HepG2 (cell line): ENCODE results near the gene INPP4B. TPM values are rescaled to one million over a fixed set of nuclear protein-coding genes. Genes with fewer than 3 reads are reported as not detected.

Experiments used
- ATAC-seq: fragments of 200-7000 bp; cut with Tn5 transposase; 3 replicates; pipeline ENCODE4 v1.9.1; 2020; ENCODE audit warnings: mild to moderate bottlenecking, moderate library complexity
- BruUV-seq: library from RNA; stranded (reverse); fragments of 400-500 nt; replicated peaks from 2 replicates; lab custom pipeline; 2021; lab: Mats Ljungman, UMichigan
- CTCF ChIA-PET: fragments of 300-600 bp; formaldehyde crosslinking; extraction: SDS; loops from one replicate; lab custom pipeline; 2021; ENCODE audit warnings: low total read pairs, inconsistent platforms, low intra/inter-chr PET ratio; lab: Yijun Ruan, JAX
- POLR2A ChIA-PET: fragments of 350-600 bp; sonication (Branson Sonifier 250); formaldehyde crosslinking; loops from one replicate; lab custom pipeline; 2020; ENCODE audit warnings: antibody characterized with exemption, inconsistent platforms; lab: Yijun Ruan, JAX
- DNase-seq: peaks from one replicate; pipeline ENCODE4 v3.0.0-alpha.2; 2015; ENCODE audit warnings: low spot score
- FAIRE-seq: peaks from 3 replicates; lab custom pipeline; 2011; peaks lifted over from hg19 to GRCh38; lab: Jason Lieb, UNC
- H2AFZ ChIP-seq: one replicate; pipeline ENCODE4 v1.6.1; 2011; ENCODE audit warnings: low read length, inconsistent platforms
- H3K27ac ChIP-seq: fragments of 300-600 bp; 3 replicates; pipeline ENCODE4 v1.8.0; 2011; ENCODE audit warnings: mixed run types, mild to moderate bottlenecking, mixed read lengths, low read length, inconsistent platforms; ENCODE audit not compliant: insufficient read depth; ENCODE audit errors: extremely low read length
- H3K27me3 ChIP-seq, 2 experiments: fragments of 200-600 bp in 1 of 2; 2 replicates in 1 of 2; 3 replicates in 1 of 2; pipeline versions ENCODE4 v1.6.0 to v1.8.0; 2011; ENCODE audit warnings: low read length in 2 of 2, mild to moderate bottlenecking in 2 of 2, moderate library complexity in 2 of 2, inconsistent platforms in 1 of 2; ENCODE audit not compliant: insufficient read depth in 2 of 2, control insufficient read depth in 1 of 2
- H3K36me3 ChIP-seq, 2 experiments: fragments of 200-600 bp in 1 of 2; replicated peaks in 1 of 2; 2 replicates in 1 of 2; 3 replicates in 1 of 2; pipeline versions ENCODE4 v1.5.1 to v1.8.0; 2011; ENCODE audit warnings: low read length in 2 of 2, inconsistent platforms in 1 of 2; ENCODE audit not compliant: insufficient read depth in 2 of 2, control insufficient read depth in 1 of 2
- H3K4me1 ChIP-seq: 2 replicates; pipeline ENCODE4 v1.5.1; 2012; ENCODE audit warnings: low read length, inconsistent platforms; ENCODE audit not compliant: insufficient read depth
- H3K4me2 ChIP-seq: 2 replicates; pipeline ENCODE4 v1.6.0; 2011; ENCODE audit warnings: low read depth, low read length, inconsistent platforms
- H3K4me3 ChIP-seq, 3 experiments: fragments of 200-600 bp in 1 of 3; sonication (generic), shearing (Covaris generic) in 1 of 3; replicated peaks in 1 of 3; 2 replicates each; pipeline ENCODE4 v1.5.1; 2011 to 2016; ENCODE audit warnings: low read length in 3 of 3, inconsistent platforms in 2 of 3, low read depth in 2 of 3, mild to moderate bottlenecking in 2 of 3, control low read depth in 1 of 3, mixed read lengths in 1 of 3; ENCODE audit not compliant: insufficient read depth in 1 of 3
- H3K79me2 ChIP-seq: one replicate; pipeline ENCODE4 v1.6.1; 2011; ENCODE audit warnings: low read length, inconsistent platforms; ENCODE audit not compliant: insufficient read depth
- H3K9ac ChIP-seq: 2 replicates; pipeline ENCODE4 v1.6.0; 2011; ENCODE audit warnings: mild to moderate bottlenecking, low read depth, low read length, inconsistent platforms; ENCODE audit not compliant: insufficient read depth
- H3K9me3 ChIP-seq: 2 replicates; pipeline ENCODE4 v1.5.1; 2012; ENCODE audit warnings: mild to moderate bottlenecking, low read length
- H4K20me1 ChIP-seq: 2 replicates; pipeline ENCODE4 v1.6.0; 2011; ENCODE audit warnings: inconsistent platforms, mild to moderate bottlenecking, low read length, moderate library complexity; ENCODE audit not compliant: insufficient read depth
- ATF5 ChIP-seq: sonication (generic); formaldehyde crosslinking; IDR thresholded peaks from 2 replicates; pipeline ENCODE4 v1.4.0; 2020; ENCODE audit warnings: mild to moderate bottlenecking, low read depth, missing genetic modification reagents
- ATRX ChIP-seq: sonication (generic); formaldehyde crosslinking; IDR thresholded peaks from 2 replicates; pipeline ENCODE4 v1.4.0; 2020; ENCODE audit warnings: missing genetic modification reagents, borderline replicate concordance
- CAMTA2 ChIP-seq: sonication (generic); formaldehyde crosslinking; IDR thresholded peaks from 2 replicates; pipeline ENCODE4 v1.4.0; 2020; ENCODE audit warnings: mild to moderate bottlenecking, missing genetic modification reagents, borderline replicate concordance
- CBX1 ChIP-seq: IDR thresholded peaks from one replicate; pipeline ENCODE4 v1.6.1; 2016; ENCODE audit warnings: antibody characterized with exemption, low read depth
- ERF ChIP-seq: IDR thresholded peaks from 2 replicates; pipeline ENCODE4 v1.6.1; 2018; ENCODE audit warnings: missing biosample characterization, missing genetic modification reagents
- MTF2 ChIP-seq: sonication (generic); formaldehyde crosslinking; IDR thresholded peaks from 2 replicates; pipeline ENCODE4 v1.5.0; 2020; ENCODE audit warnings: missing genetic modification reagents, borderline replicate concordance
- RELA ChIP-seq: sonication (generic); formaldehyde crosslinking; IDR thresholded peaks from 2 replicates; pipeline ENCODE4 v1.4.0; 2020; ENCODE audit warnings: missing genetic modification reagents
- SETDB1 ChIP-seq: sonication (generic); formaldehyde crosslinking; IDR thresholded peaks from 2 replicates; pipeline ENCODE4 v1.5.1; 2020; ENCODE audit warnings: missing genetic modification reagents, mild to moderate bottlenecking, borderline replicate concordance
- ZBTB20 ChIP-seq: sonication (generic); formaldehyde crosslinking; IDR thresholded peaks from 2 replicates; pipeline ENCODE4 v1.8.1; 2023; ENCODE audit warnings: missing genetic modification reagents, low read depth, mild to moderate bottlenecking, borderline replicate concordance
- ZNF646 ChIP-seq: sonication (generic); formaldehyde crosslinking; IDR thresholded peaks from 2 replicates; pipeline ENCODE4 v1.9.0; 2021; ENCODE audit warnings: mild to moderate bottlenecking, missing genetic modification reagents
- ZNF75D ChIP-seq: sonication (generic); formaldehyde crosslinking; IDR thresholded peaks from 2 replicates; pipeline ENCODE4 v1.8.1; 2023; ENCODE audit warnings: missing genetic modification reagents, mild to moderate bottlenecking, borderline replicate concordance
- ZSCAN20 ChIP-seq: sonication (generic); formaldehyde crosslinking; IDR thresholded peaks from 2 replicates; pipeline ENCODE4 v1.4.0; 2020; ENCODE audit warnings: missing genetic modification reagents, mild to moderate bottlenecking, borderline replicate concordance
- in situ Hi-C: cut with HindIII; loops from 2 replicates; pipeline ENCODE4 v1.10.0; 2017; ENCODE audit warnings: low pct_unique_long_range_greater_than_20kb; ENCODE audit not compliant: extremely low pct_ligation_motif_present
- intact Hi-C: fragments of 100-400 bp; cut with micrococcal nuclease; formaldehyde crosslinking; loops from one replicate; pipeline ENCODE4 v1.10.0; 2022; ENCODE audit not compliant: unreplicated experiment
- polyA plus RNA-seq, 8 experiments: library from polyadenylated mRNA; depleted of rRNA in 3 of 8; stranded (reverse) in 7 of 8; unstranded in 1 of 8; fragments of >200 nt; fragmentation: Illumina TruSeq in 4 of 8; extraction: Trizol in 4 of 8; gene quantifications; 2 replicates each; pipeline versions ENCODE4 v1.2.1 to v1.2.3, GENCODE V29; 2011 to 2016; ENCODE audit warnings: low read depth in 4 of 8, missing spikeins in 1 of 8, mixed read lengths in 1 of 8; ENCODE audit not compliant: insufficient read depth in 1 of 8
- total RNA-seq, 5 experiments: library from RNA; depleted of rRNA; stranded (reverse); fragments of >200 nt; fragmentation: Illumina TruSeq; extraction: Trizol; gene quantifications; 2 replicates each; pipeline ENCODE4 v1.2.3, GENCODE V29; 2016; ENCODE audit warnings: low read depth in 1 of 5
- TF ChIP-seq, protein P1 (sequence below): sonication (generic); formaldehyde crosslinking; IDR thresholded peaks from 2 replicates; pipeline ENCODE4 v1.8.0; 2023; ENCODE audit warnings: mild to moderate bottlenecking, missing genetic modification reagents
- TF ChIP-seq, protein P2 (sequence below): sonication (generic); IDR thresholded peaks from 2 replicates; pipeline ENCODE4 v1.6.1; 2016; ENCODE audit warnings: low read depth, borderline replicate concordance

INPP4B gene
- total and polyA plus RNA-seq, 2 of the 13 experiments (the other 11 are each of a cell fraction or from before 2014, with no cell fraction given): not detected

- no peak overlapping the region for H3K27ac ChIP-seq
- H2AFZ ChIP-seq: no peak overlapping the region
- no TSS peak for BruUV-seq
- DNase-seq (no peak), ATAC-seq (no peak), FAIRE-seq (no peak)
- H3K9me3 ChIP-seq: no peaks in the 10 kb centered on the region
- CTCF ChIA-PET: no interaction called here
- H3K4me3 ChIP-seq: no peak overlapping the region
- H4K20me1 ChIP-seq: no peaks in the 10 kb centered on the region
- H3K9ac ChIP-seq: no peak overlapping the region
- no peaks in the 10 kb centered on the region for H3K27me3 ChIP-seq
- no peak overlapping the region for H3K4me2 ChIP-seq
- H3K4me1 ChIP-seq: no peaks in the 10 kb centered on the region
- intact Hi-C loops (no loop called here), in situ Hi-C loops (no loop called here)
- POLR2A ChIA-PET: no interaction called here
- no peaks in the 10 kb centered on the region for H3K36me3 ChIP-seq
- no peaks in the 10 kb centered on the region for H3K79me2 ChIP-seq
- TF ChIP-seq ZNF646 (CRISPR knock-in tag) (no peak), ATRX (CRISPR knock-in tag) (no peak), ZBTB20 (CRISPR knock-in tag) (no peak), ZNF75D (CRISPR knock-in tag) (no peak), ERF (CRISPR knock-in tag) (no peak), CAMTA2 (CRISPR knock-in tag) (no peak), CBX1 (no peak), SETDB1 (CRISPR knock-in tag) (no peak), MTF2 (CRISPR knock-in tag) (no peak), RELA (CRISPR knock-in tag) (no peak), ZSCAN20 (no peak), ATF5 (CRISPR knock-in tag) (no peak)
- TF ChIP-seq, protein P1, sequence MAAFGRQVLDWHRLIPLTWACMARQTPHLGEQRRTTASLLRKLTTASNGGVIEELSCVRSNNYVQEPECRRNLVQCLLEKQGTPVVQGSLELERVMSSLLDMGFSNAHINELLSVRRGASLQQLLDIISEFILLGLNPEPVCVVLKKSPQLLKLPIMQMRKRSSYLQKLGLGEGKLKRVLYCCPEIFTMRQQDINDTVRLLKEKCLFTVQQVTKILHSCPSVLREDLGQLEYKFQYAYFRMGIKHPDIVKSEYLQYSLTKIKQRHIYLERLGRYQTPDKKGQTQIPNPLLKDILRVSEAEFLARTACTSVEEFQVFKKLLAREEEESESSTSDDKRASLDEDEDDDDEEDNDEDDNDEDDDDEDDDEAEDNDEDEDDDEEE (CRISPR knock-in tag): no peak
- TF ChIP-seq, protein P2, sequence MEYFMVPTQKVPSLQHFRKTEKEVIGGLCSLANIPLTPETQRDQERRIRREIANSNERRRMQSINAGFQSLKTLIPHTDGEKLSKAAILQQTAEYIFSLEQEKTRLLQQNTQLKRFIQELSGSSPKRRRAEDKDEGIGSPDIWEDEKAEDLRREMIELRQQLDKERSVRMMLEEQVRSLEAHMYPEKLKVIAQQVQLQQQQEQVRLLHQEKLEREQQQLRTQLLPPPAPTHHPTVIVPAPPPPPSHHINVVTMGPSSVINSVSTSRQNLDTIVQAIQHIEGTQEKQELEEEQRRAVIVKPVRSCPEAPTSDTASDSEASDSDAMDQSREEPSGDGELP: no peak
Observed at GRCh38 chr4:142411993-142412392, 434.1 kb downstream of the INPP4B start.
